PC-3 (cell line): ENCODE measurements around the gene UBXN11. TPM values are rescaled to one million over a fixed set of nuclear protein-coding genes. Genes with fewer than 3 reads are reported as not detected.

Experiments
- ATAC-seq: fragments of 200-7000 bp; cut with Tn5 transposase; 2 replicates; pipeline ENCODE4 v1.9.1; 2020; ENCODE audit warnings: mild to moderate bottlenecking, moderate library complexity
- BruUV-seq: library from RNA; stranded (reverse); fragments of 400-500 nt; replicated peaks from 2 replicates; lab custom pipeline; 2021; lab: Mats Ljungman, UMichigan
- CTCF ChIA-PET: fragments of 300-600 bp; sonication (Branson Sonifier 250); formaldehyde crosslinking; loops from one replicate; lab custom pipeline; 2022; ENCODE audit warnings: antibody characterized with exemption; lab: Charles Lee
- POLR2A ChIA-PET: fragments of 300-600 bp; sonication (Branson Sonifier 250); formaldehyde crosslinking; loops from one replicate; lab custom pipeline; 2022; ENCODE audit warnings: antibody characterized with exemption; ENCODE audit not compliant: unreplicated experiment; lab: Charles Lee
- DNase-seq: peaks from one replicate; pipeline ENCODE4 v3.0.0-alpha.2; 2015
- H2AFZ ChIP-seq: fragments of 300-600 bp; sonication (generic); 2 replicates; pipeline ENCODE4 v1.6.0; 2016; ENCODE audit warnings: antibody characterized with exemption, low read length
- H3F3A ChIP-seq: fragments of 300-600 bp; sonication (generic); one replicate; pipeline ENCODE4 v1.6.0; 2017; ENCODE audit warnings: antibody characterized with exemption, low read length, control low read depth, mild to moderate bottlenecking; ENCODE audit not compliant: unreplicated experiment
- H3K27ac ChIP-seq: fragments of 300-600 bp; sonication (generic); 2 replicates; pipeline ENCODE4 v1.5.1; 2016; ENCODE audit warnings: mild to moderate bottlenecking, low read length
- H3K27me3 ChIP-seq: fragments of 300-600 bp; sonication (generic); 2 replicates; pipeline ENCODE4 v1.6.1; 2016; ENCODE audit warnings: low read length, mixed read lengths
- H3K36me3 ChIP-seq: fragments of 300-600 bp; sonication (generic); 2 replicates; pipeline ENCODE4 v1.6.1; 2016; ENCODE audit warnings: low read depth, mixed run types, low read length, mixed read lengths
- H3K4me1 ChIP-seq: fragments of 300-600 bp; sonication (generic); 2 replicates; pipeline ENCODE4 v1.5.1; 2016; ENCODE audit warnings: low read length; ENCODE audit not compliant: insufficient read depth
- H3K4me2 ChIP-seq: fragments of 300-600 bp; sonication (generic); 2 replicates; pipeline ENCODE4 v1.6.0; 2016; ENCODE audit warnings: low read length
- H3K4me3 ChIP-seq: fragments of 300-600 bp; sonication (generic); 2 replicates; pipeline ENCODE4 v1.5.1; 2016; ENCODE audit warnings: mild to moderate bottlenecking, low read length, mixed read lengths
- H3K79me2 ChIP-seq: fragments of 300-600 bp; sonication (generic); 2 replicates; pipeline ENCODE4 v1.6.1; 2017; ENCODE audit warnings: low read length, mixed read lengths
- H3K9ac ChIP-seq: fragments of 300-600 bp; sonication (generic); 2 replicates; pipeline ENCODE4 v1.6.0; 2016; ENCODE audit warnings: mild to moderate bottlenecking, low read length
- H3K9me2 ChIP-seq: fragments of 300-600 bp; sonication (generic); replicated peaks from 2 replicates; pipeline ENCODE4 v1.6.1; 2016; ENCODE audit warnings: mixed run types, low read length, mixed read lengths
- H3K9me3 ChIP-seq: fragments of 300-600 bp; sonication (generic); 2 replicates; pipeline ENCODE4 v1.6.1; 2016; ENCODE audit warnings: low read length, mixed read lengths
- H4K20me1 ChIP-seq: fragments of 300-600 bp; sonication (generic); 2 replicates; pipeline ENCODE4 v1.6.1; 2016; ENCODE audit warnings: low read length, mixed read lengths
- CTCF ChIP-seq: fragments of 300-600 bp; sonication (generic); conservative IDR thresholded peaks from 2 replicates; pipeline ENCODE4 v1.5.1; 2017; ENCODE audit warnings: antibody characterized with exemption, low read depth, mild to moderate bottlenecking, low read length
- EZH2 ChIP-seq: fragments of 300-600 bp; sonication (generic); IDR thresholded peaks from one replicate; pipeline ENCODE4 v1.6.1; 2017; ENCODE audit warnings: antibody characterized with exemption, mild to moderate bottlenecking, low read length; ENCODE audit not compliant: unreplicated experiment
- EZH2phosphoT487 ChIP-seq: fragments of 300-600 bp; sonication (generic); IDR thresholded peaks from 2 replicates; pipeline ENCODE4 v1.6.1; 2018; ENCODE audit warnings: mild to moderate bottlenecking, antibody characterized with exemption, low read length, borderline replicate concordance
- intact Hi-C: fragments of 100-400 bp; cut with micrococcal nuclease; formaldehyde crosslinking; loops from 2 replicates; pipeline ENCODE4 v1.9.0; 2023
- total RNA-seq: library from RNA; depleted of rRNA; stranded (reverse); fragments of >200 nt; gene quantifications from 2 replicates; pipeline ENCODE4 v1.2.3, GENCODE V29; 2014

UBXN11 gene
- total RNA-seq, 1 experiment from 2014 or later = 19.4 TPM

DNA sequence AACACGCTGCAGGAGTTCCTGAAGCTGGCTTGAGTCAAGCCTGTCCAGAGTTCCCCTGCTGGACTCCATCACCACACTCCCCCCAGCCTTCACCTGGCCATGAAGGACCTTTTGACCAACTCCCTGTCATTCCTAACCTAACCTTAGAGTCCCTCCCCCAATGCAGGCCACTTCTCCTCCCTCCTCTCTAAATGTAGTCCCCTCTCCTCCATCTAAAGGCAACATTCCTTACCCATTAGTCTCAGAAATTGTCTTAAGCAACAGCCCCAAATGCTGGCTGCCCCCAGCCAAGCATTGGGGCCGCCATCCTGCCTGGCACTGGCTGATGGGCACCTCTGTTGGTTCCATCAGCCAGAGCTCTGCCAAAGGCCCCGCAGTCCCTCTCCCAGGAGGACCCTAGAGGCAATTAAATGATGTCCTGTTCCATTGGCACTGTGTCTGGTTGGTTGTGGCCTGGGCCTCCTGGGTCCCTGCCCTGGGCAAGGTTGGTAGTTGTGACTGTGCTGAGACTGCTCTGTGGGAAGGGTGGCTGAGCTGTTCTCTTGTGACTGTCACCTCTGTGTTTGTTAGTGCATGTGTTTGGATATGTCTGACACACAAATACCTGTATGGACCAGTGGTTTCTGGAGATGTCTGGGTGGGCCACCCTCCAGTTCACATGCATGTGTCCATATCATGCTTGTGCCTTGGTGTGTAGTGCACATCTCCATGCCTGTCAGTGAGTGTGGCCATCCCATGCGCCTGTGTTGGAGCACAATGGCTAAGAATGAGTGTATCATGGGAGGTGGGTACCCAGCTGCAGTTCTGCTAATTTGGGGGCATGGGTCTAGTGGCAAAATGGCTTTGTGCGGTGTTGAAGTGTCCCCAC, 25.1 kb downstream of the UBXN11 start:
- no peak for DNase-seq
- Histone ChIP-seq H4K20me1 (peaks cover 9% of the 10 kb centered on the region; the same call in 1 of the 2 replicates), H3K9me3 (no peaks in the 10 kb centered on the region), H3F3A (peaks cover 22% of the 10 kb centered on the region), H3K36me3 (peaks cover 27% of the 10 kb centered on the region), H3K27ac (peak overlapping the region; percentile 99), H3K9me2 (no peaks in the 10 kb centered on the region), H3K9ac (no peak overlapping the region), H3K4me1 (peaks cover 74% of the 10 kb centered on the region), H3K79me2 (peaks cover 34% of the 10 kb centered on the region), H3K27me3 (no peaks in the 10 kb centered on the region), H3K4me2 (peak overlapping the region; percentile 94), H3K4me3 (peak overlapping the region; percentile 75), H2AFZ (no peak overlapping the region)
- ChIA-PET POLR2A (no interaction called here), CTCF (no interaction called here)
- ATAC-seq = no peak
- intact Hi-C loops = no loop called here
- TF ChIP-seq EZH2 (no peak), CTCF (no peak), EZH2phosphoT487 (no peak)
- BruUV-seq = TSS peak; percentile 79

DNA sequence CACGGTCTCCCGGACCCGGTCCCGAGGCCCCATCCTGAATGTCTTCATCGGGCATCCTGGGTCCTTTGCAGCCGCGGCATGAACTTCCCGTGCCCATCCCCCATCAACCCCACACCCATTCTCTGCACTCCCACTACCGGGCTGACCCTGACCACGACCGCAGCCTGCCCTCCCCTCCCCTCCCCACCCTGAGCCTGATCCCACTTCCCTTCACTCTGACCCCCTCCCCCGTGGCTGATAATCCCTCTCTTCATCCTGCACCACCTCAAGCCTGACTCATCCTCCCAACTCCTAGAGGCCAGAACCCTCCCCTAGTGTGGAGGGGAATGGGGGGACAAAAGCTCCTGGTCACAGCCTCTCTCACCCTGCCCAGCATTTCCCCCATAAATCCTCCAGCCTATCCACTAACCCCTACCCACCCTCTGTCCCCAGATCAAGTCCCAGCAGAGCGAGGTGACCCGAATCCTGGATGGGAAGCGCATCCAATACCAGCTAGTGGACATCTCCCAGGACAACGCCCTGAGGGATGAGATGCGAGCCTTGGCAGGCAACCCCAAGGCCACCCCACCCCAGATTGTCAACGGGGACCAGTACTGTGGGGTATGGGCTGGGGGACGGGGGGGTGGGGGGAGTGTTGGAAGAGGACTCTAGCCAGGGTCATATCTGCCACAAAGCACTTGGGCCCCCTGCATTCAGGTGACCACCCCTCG, 25.9 kb downstream of the UBXN11 start:
- Histone ChIP-seq H3K4me1 (peaks cover 83% of the 10 kb centered on the region), H3K79me2 (peaks cover 34% of the 10 kb centered on the region)
- POLR2A ChIA-PET = no interaction called here

More for the DNA sequence above, 25.9 kb downstream of the UBXN11 start:
- peak; percentile 50 for DNase-seq
- CTCF ChIA-PET = interaction anchor here (1.2 kb wide), 1 partner anchor 136 kb away, joined by 4 read pairs; no protein-coding TSS in a partner anchor
- no peak for ATAC-seq
- Histone ChIP-seq H2AFZ (no peak overlapping the region; the same call in 1 of the 2 replicates), H3K27me3 (no peaks in the 10 kb centered on the region), H3K4me3 (peak overlapping the region; percentile 75), H3K27ac (peak overlapping the region; percentile 99), H3K36me3 (peaks cover 27% of the 10 kb centered on the region), H3K9me2 (no peaks in the 10 kb centered on the region), H3K4me2 (peak overlapping the region; percentile 94), H4K20me1 (peaks cover 9% of the 10 kb centered on the region; the same call in 1 of the 2 replicates), H3K9me3 (no peaks in the 10 kb centered on the region), H3K9ac (peak overlapping the region; percentile 87), H3F3A (peaks cover 29% of the 10 kb centered on the region)
- TF ChIP-seq EZH2phosphoT487 = no peak
- no peak for TF ChIP-seq EZH2
- TF ChIP-seq CTCF = no peak
- intact Hi-C loops = no loop called here
- BruUV-seq = no TSS peak
